ENCODE results near the gene HRH4.

Gene HRH4

GRCh38 chr18:24460388-24460787 is at the start of gene HRH4:
TSS of gene HRH4 (plus strand) at chr18:24460637. CDS start at chr18:24460729, 92 bp downstream.
- FAIRE-seq (no peak), DNase-seq (ENCODE audit: extremely low spot score, insufficient read length, low read depth) (no peak)

- DNase-seq (ENCODE audit: extremely low spot score, insufficient read length, low read depth): no peak
- no peak for FAIRE-seq
Observed at GRCh38 chr18:24413148-24413547, 47.3 kb upstream of the HRH4 start.

- FAIRE-seq: no peak
- DNase-seq (ENCODE audit: extremely low spot score, insufficient read length, low read depth): no peak
Observed at GRCh38 chr18:24414349-24415003, 46.0 kb upstream of the HRH4 start.

GRCh38 chr18:24417480-24417879 is 43.0 kb upstream of the HRH4 start:
- FAIRE-seq (no peak), DNase-seq (ENCODE audit: extremely low spot score, insufficient read length, low read depth) (no peak)

GRCh38 chr18:24420551-24420950 is 39.9 kb upstream of the HRH4 start:
- DNase-seq (ENCODE audit: extremely low spot score, insufficient read length, low read depth) (no peak), FAIRE-seq (no peak)

- no peak for FAIRE-seq
- no peak for DNase-seq (ENCODE audit: extremely low spot score, insufficient read length, low read depth)
Observed at GRCh38 chr18:24421831-24422230, 38.6 kb upstream of the HRH4 start.

- FAIRE-seq: peak; percentile 55
Observed at GRCh38 chr18:24426073-24426397, 34.4 kb upstream of the HRH4 start.

GRCh38 chr18:24426398-24427294 is 33.8 kb upstream of the HRH4 start, which contains the start of gene IMPACT:
TSS of gene IMPACT (plus strand) at chr18:24426670. CDS start at chr18:24426757, 87 bp downstream.
- FAIRE-seq: peak; percentile 72
- peak; percentile 59 for DNase-seq (ENCODE audit: extremely low spot score, insufficient read length, low read depth)

More at GRCh38 chr18:24426073-24426397, 34.4 kb upstream of the HRH4 start:
- DNase-seq (ENCODE audit: extremely low spot score, insufficient read length, low read depth): no peak

GRCh38 chr18:24427484-24427883 is 33.0 kb upstream of the HRH4 start:
- FAIRE-seq (no peak), DNase-seq (ENCODE audit: extremely low spot score, insufficient read length, low read depth) (no peak)

GRCh38 chr18:24428709-24429108 is 31.7 kb upstream of the HRH4 start:
- DNase-seq (ENCODE audit: extremely low spot score, insufficient read length, low read depth) (no peak), FAIRE-seq (no peak)

GRCh38 chr18:24429188-24429587 is 31.2 kb upstream of the HRH4 start:
- DNase-seq (ENCODE audit: extremely low spot score, insufficient read length, low read depth): no peak

GRCh38 chr18:24432618-24433017 is 27.8 kb upstream of the HRH4 start:
- FAIRE-seq: no peak
- no peak for DNase-seq (ENCODE audit: extremely low spot score, insufficient read length, low read depth)

More at GRCh38 chr18:24429188-24429587, 31.2 kb upstream of the HRH4 start:
- FAIRE-seq: no peak

GRCh38 chr18:24436939-24437338 is 23.5 kb upstream of the HRH4 start:
- DNase-seq (ENCODE audit: extremely low spot score, insufficient read length, low read depth) (no peak), FAIRE-seq (no peak)

GRCh38 chr18:24443870-24444269 is 16.6 kb upstream of the HRH4 start:
- FAIRE-seq: peak; percentile 54

GRCh38 chr18:24446453-24446852 is 14.0 kb upstream of the HRH4 start:
- DNase-seq (ENCODE audit: extremely low spot score, insufficient read length, low read depth) (no peak), FAIRE-seq (peak; percentile 65)

More at GRCh38 chr18:24443870-24444269, 16.6 kb upstream of the HRH4 start:
- DNase-seq (ENCODE audit: extremely low spot score, insufficient read length, low read depth): no peak

GRCh38 chr18:24446953-24447538 is 13.4 kb upstream of the HRH4 start:
- FAIRE-seq (no peak), DNase-seq (ENCODE audit: extremely low spot score, insufficient read length, low read depth) (no peak)

- DNase-seq (ENCODE audit: extremely low spot score, insufficient read length, low read depth): no peak
- no peak for FAIRE-seq
Observed at GRCh38 chr18:24447961-24448360, 12.5 kb upstream of the HRH4 start.

- peak; percentile 71 for FAIRE-seq
Observed at GRCh38 chr18:24456549-24456948, 3.9 kb upstream of the HRH4 start.

GRCh38 chr18:24459772-24460171 is 665 bp upstream of the HRH4 start:
- DNase-seq (ENCODE audit: extremely low spot score, insufficient read length, low read depth) (no peak), FAIRE-seq (no peak)

More at GRCh38 chr18:24456549-24456948, 3.9 kb upstream of the HRH4 start:
- DNase-seq (ENCODE audit: extremely low spot score, insufficient read length, low read depth): peak; percentile 8

- no peak for DNase-seq (ENCODE audit: extremely low spot score, insufficient read length, low read depth)
Observed at GRCh38 chr18:24461996-24462395, 1.6 kb downstream of the HRH4 start.

More at GRCh38 chr18:24461996-24462395, 1.6 kb downstream of the HRH4 start:
- no peak for FAIRE-seq
